Measurements from ENCODE around the gene FUCA1.
"Not testable (repeated sequence)": the region's sequence is repeated elsewhere in the genome, so short reads cannot be mapped to it uniquely, and the experiment has no call there.

FUCA1 gene

GRCh38 chr1:23903754-23904153 lies 35.7 kb upstream of the FUCA1 start:
- no peaks in the 10 kb centered on the region for H3K36me3 Mint-ChIP-seq (ENCODE audit: low read depth)
- peaks cover 50% of the 10 kb centered on the region for H3K27me3 Mint-ChIP-seq
- H3K9me3 Mint-ChIP-seq = no peaks in the 10 kb centered on the region
- no peak for DNase-seq
- H3K4me3 Mint-ChIP-seq = no peak overlapping the region
- no peak overlapping the region for H3K27ac Mint-ChIP-seq
- peaks cover 31% of the 10 kb centered on the region for H3K4me1 Mint-ChIP-seq (ENCODE audit: low read depth)

- peaks cover 47% of the 10 kb centered on the region for H3K27me3 Mint-ChIP-seq
- no peak overlapping the region for H3K4me3 Mint-ChIP-seq
- DNase-seq = no peak
- no peaks in the 10 kb centered on the region for H3K9me3 Mint-ChIP-seq
- H3K36me3 Mint-ChIP-seq (ENCODE audit: low read depth) = no peaks in the 10 kb centered on the region
- H3K27ac Mint-ChIP-seq = no peak overlapping the region
- H3K4me1 Mint-ChIP-seq (ENCODE audit: low read depth) = peaks cover 25% of the 10 kb centered on the region
Observed at GRCh38 chr1:23902321-23903278, 34.5 kb upstream of the FUCA1 start.

- H3K4me3 Mint-ChIP-seq; DNase-seq; H3K36me3 Mint-ChIP-seq (ENCODE audit: low read depth); H3K9me3 Mint-ChIP-seq; H3K27ac Mint-ChIP-seq: not testable (repeated sequence)
- Mint-ChIP-seq H3K27me3 (peaks cover 36% of the 10 kb centered on the region), H3K4me1 (ENCODE audit: low read depth) (peaks cover 28% of the 10 kb centered on the region)
Observed at GRCh38 chr1:23900017-23900416, 31.9 kb upstream of the FUCA1 start.

- Mint-ChIP-seq H3K27me3 (peaks cover 28% of the 10 kb centered on the region), H3K9me3 (no peaks in the 10 kb centered on the region), H3K27ac (no peak overlapping the region), H3K4me1 (ENCODE audit: low read depth) (peaks cover 20% of the 10 kb centered on the region), H3K36me3 (ENCODE audit: low read depth) (no peaks in the 10 kb centered on the region), H3K4me3 (no peak overlapping the region)
- no peak for DNase-seq
Observed at GRCh38 chr1:23899070-23899469, 31.0 kb upstream of the FUCA1 start.

- Mint-ChIP-seq H3K9me3 (no peaks in the 10 kb centered on the region), H3K36me3 (ENCODE audit: low read depth) (no peaks in the 10 kb centered on the region), H3K27ac (no peak overlapping the region), H3K4me1 (ENCODE audit: low read depth) (peaks cover 18% of the 10 kb centered on the region), H3K4me3 (no peak overlapping the region), H3K27me3 (peaks cover 14% of the 10 kb centered on the region)
- DNase-seq = no peak
Observed at GRCh38 chr1:23897083-23897482, 29.0 kb upstream of the FUCA1 start.

GRCh38 chr1:23896491-23896890 lies 28.4 kb upstream of the FUCA1 start:
- Mint-ChIP-seq H3K4me3 (no peak overlapping the region), H3K36me3 (ENCODE audit: low read depth) (no peaks in the 10 kb centered on the region), H3K4me1 (ENCODE audit: low read depth) (peaks cover 18% of the 10 kb centered on the region), H3K27me3 (peaks cover 9% of the 10 kb centered on the region), H3K27ac (no peak overlapping the region), H3K9me3 (no peaks in the 10 kb centered on the region)
- no peak for DNase-seq

GRCh38 chr1:23895993-23896392 lies 27.9 kb upstream of the FUCA1 start:
- Mint-ChIP-seq H3K27me3 (peaks cover 4% of the 10 kb centered on the region), H3K36me3 (ENCODE audit: low read depth) (no peaks in the 10 kb centered on the region), H3K4me3 (no peak overlapping the region), H3K4me1 (ENCODE audit: low read depth) (peaks cover 18% of the 10 kb centered on the region), H3K27ac (no peak overlapping the region), H3K9me3 (no peaks in the 10 kb centered on the region)
- DNase-seq = no peak

GRCh38 chr1:23895082-23895481 lies 27.0 kb upstream of the FUCA1 start:
- H3K27ac Mint-ChIP-seq = no peak overlapping the region
- peaks cover 16% of the 10 kb centered on the region for H3K4me1 Mint-ChIP-seq (ENCODE audit: low read depth)
- no peaks in the 10 kb centered on the region for H3K36me3 Mint-ChIP-seq (ENCODE audit: low read depth)
- no peak for DNase-seq
- peaks cover 2% of the 10 kb centered on the region for H3K27me3 Mint-ChIP-seq
- no peak overlapping the region for H3K4me3 Mint-ChIP-seq
- no peaks in the 10 kb centered on the region for H3K9me3 Mint-ChIP-seq

- no peak overlapping the region for H3K4me3 Mint-ChIP-seq
- H3K36me3 Mint-ChIP-seq (ENCODE audit: low read depth) = no peaks in the 10 kb centered on the region
- H3K9me3 Mint-ChIP-seq = no peaks in the 10 kb centered on the region
- no peak overlapping the region for H3K27ac Mint-ChIP-seq
- H3K27me3 Mint-ChIP-seq = no peaks in the 10 kb centered on the region
- no peaks in the 10 kb centered on the region for H3K4me1 Mint-ChIP-seq (ENCODE audit: low read depth)
- no peak for DNase-seq
Observed at GRCh38 chr1:23889074-23889473, 21.0 kb upstream of the FUCA1 start.

- H3K27me3 Mint-ChIP-seq = no peaks in the 10 kb centered on the region
- H3K27ac Mint-ChIP-seq = no peak overlapping the region
- no peaks in the 10 kb centered on the region for H3K36me3 Mint-ChIP-seq (ENCODE audit: low read depth)
- no peaks in the 10 kb centered on the region for H3K4me1 Mint-ChIP-seq (ENCODE audit: low read depth)
- no peak for DNase-seq
- H3K9me3 Mint-ChIP-seq = no peaks in the 10 kb centered on the region
- no peak overlapping the region for H3K4me3 Mint-ChIP-seq
Observed at GRCh38 chr1:23885222-23885621, 17.1 kb upstream of the FUCA1 start.

- H3K27ac Mint-ChIP-seq = no peak overlapping the region
- H3K36me3 Mint-ChIP-seq (ENCODE audit: low read depth) = peaks cover 9% of the 10 kb centered on the region
- H3K4me3 Mint-ChIP-seq = no peak overlapping the region
Observed at GRCh38 chr1:23882746-23883145, 14.7 kb upstream of the FUCA1 start.

GRCh38 chr1:23879809-23880208 lies 11.7 kb upstream of the FUCA1 start:
- Mint-ChIP-seq H3K4me3 (no peak overlapping the region), H3K4me1 (ENCODE audit: low read depth) (no peaks in the 10 kb centered on the region), H3K36me3 (ENCODE audit: low read depth) (peaks cover 10% of the 10 kb centered on the region), H3K9me3 (peaks cover 18% of the 10 kb centered on the region), H3K27me3 (no peaks in the 10 kb centered on the region), H3K27ac (no peak overlapping the region)
- no peak for DNase-seq

More at GRCh38 chr1:23882746-23883145, 14.7 kb upstream of the FUCA1 start:
- Mint-ChIP-seq H3K9me3 (peaks cover 14% of the 10 kb centered on the region), H3K4me1 (ENCODE audit: low read depth) (no peaks in the 10 kb centered on the region), H3K27me3 (no peaks in the 10 kb centered on the region)
- DNase-seq = no peak

- no peak overlapping the region for H3K27ac Mint-ChIP-seq
- no peaks in the 10 kb centered on the region for H3K27me3 Mint-ChIP-seq
- H3K4me1 Mint-ChIP-seq (ENCODE audit: low read depth) = no peaks in the 10 kb centered on the region
- peaks cover 10% of the 10 kb centered on the region for H3K36me3 Mint-ChIP-seq (ENCODE audit: low read depth)
- peaks cover 18% of the 10 kb centered on the region for H3K9me3 Mint-ChIP-seq
- no peak for DNase-seq
- no peak overlapping the region for H3K4me3 Mint-ChIP-seq
Observed at GRCh38 chr1:23878668-23879067, 10.6 kb upstream of the FUCA1 start.

- Mint-ChIP-seq H3K27ac (no peak overlapping the region), H3K9me3 (peaks cover 18% of the 10 kb centered on the region), H3K27me3 (no peaks in the 10 kb centered on the region), H3K4me3 (no peak overlapping the region), H3K36me3 (ENCODE audit: low read depth) (peaks cover 10% of the 10 kb centered on the region), H3K4me1 (ENCODE audit: low read depth) (no peaks in the 10 kb centered on the region)
- DNase-seq = no peak
Observed at GRCh38 chr1:23875382-23875781, 7.3 kb upstream of the FUCA1 start.

- Mint-ChIP-seq H3K36me3 (ENCODE audit: low read depth) (no peaks in the 10 kb centered on the region), H3K4me3 (no peak overlapping the region), H3K4me1 (ENCODE audit: low read depth) (peaks cover 8% of the 10 kb centered on the region), H3K27ac (no peak overlapping the region), H3K27me3 (no peaks in the 10 kb centered on the region), H3K9me3 (peaks cover 3% of the 10 kb centered on the region)
- DNase-seq = no peak
Observed at GRCh38 chr1:23872421-23872820, 4.3 kb upstream of the FUCA1 start.

Measured in activated T-cell treated with anti-CD3 and anti-CD28 coated beads, Interleukin-2, amount 50 U/mL, for 24 hours (primary cell).